Adipocyte (in vitro differentiated cells): ENCODE measurements around the gene ADGRF3.
"Not testable (repeated sequence)": the region's sequence is repeated elsewhere in the genome, so short reads cannot be mapped to it uniquely, and the experiment has no call there.

Source experiments
- DNase-seq: peaks from one replicate; pipeline ENCODE4 v3.0.0-alpha.2; 2015; ENCODE audit warnings: low read depth
- H3K27me3 ChIP-seq: replicated peaks from 2 replicates; pipeline ENCODE4 v1.7.0; 2013; ENCODE audit warnings: mild to moderate bottlenecking, low read length, moderate library complexity; ENCODE audit not compliant: control insufficient read depth, insufficient read depth
- H3K36me3 ChIP-seq: 2 replicates; pipeline ENCODE4 v1.7.0; 2013; ENCODE audit warnings: low read length, mild to moderate bottlenecking, moderate library complexity; ENCODE audit not compliant: control insufficient read depth, insufficient read depth, severe bottlenecking
- H3K4me1 ChIP-seq: 2 replicates; pipeline ENCODE4 v1.7.0; 2013; ENCODE audit warnings: mild to moderate bottlenecking, low read length, moderate library complexity; ENCODE audit not compliant: control insufficient read depth, insufficient read depth
- H3K4me3 ChIP-seq: 2 replicates; pipeline ENCODE4 v1.7.0; 2013; ENCODE audit warnings: mild to moderate bottlenecking, low read length, moderate library complexity
- H3K9ac ChIP-seq: 2 replicates; pipeline ENCODE4 v1.7.0; 2013; ENCODE audit warnings: mild to moderate bottlenecking, low read length, moderate library complexity
- H3K9me3 ChIP-seq: 2 replicates; pipeline ENCODE4 v1.7.0; 2013; ENCODE audit warnings: mild to moderate bottlenecking, low read length, moderate library complexity; ENCODE audit not compliant: control insufficient read depth

The ADGRF3 gene

DNA sequence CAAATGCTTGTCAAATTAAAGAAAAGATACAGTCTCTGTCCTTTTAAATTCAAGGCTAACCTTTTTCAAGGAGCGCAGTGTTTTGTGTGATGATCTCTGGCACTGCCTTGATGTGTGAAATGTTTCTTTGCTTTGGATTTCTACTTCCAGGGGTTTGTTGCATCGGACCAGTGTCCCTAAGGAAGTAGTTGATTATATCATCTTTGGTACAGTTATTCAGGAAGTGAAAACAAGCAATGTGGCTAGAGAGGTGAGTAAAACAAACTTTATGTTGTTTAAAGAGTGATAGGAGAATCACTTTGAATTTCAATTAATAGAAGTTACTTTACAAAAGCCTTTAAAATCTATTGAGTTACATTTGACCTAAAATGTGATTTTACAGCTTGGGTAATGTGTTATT, 73.1 kb downstream of the ADGRF3 start:
- H3K4me1 ChIP-seq: peaks cover 72% of the 10 kb centered on the region
- peak; percentile 70 for DNase-seq
- peak overlapping the region; percentile 56 for H3K4me3 ChIP-seq
- no peaks in the 10 kb centered on the region for H3K27me3 ChIP-seq
- H3K36me3 ChIP-seq: peaks cover 21% of the 10 kb centered on the region
- no peaks in the 10 kb centered on the region for H3K9me3 ChIP-seq
- peak overlapping the region; percentile 76 for H3K9ac ChIP-seq

DNA sequence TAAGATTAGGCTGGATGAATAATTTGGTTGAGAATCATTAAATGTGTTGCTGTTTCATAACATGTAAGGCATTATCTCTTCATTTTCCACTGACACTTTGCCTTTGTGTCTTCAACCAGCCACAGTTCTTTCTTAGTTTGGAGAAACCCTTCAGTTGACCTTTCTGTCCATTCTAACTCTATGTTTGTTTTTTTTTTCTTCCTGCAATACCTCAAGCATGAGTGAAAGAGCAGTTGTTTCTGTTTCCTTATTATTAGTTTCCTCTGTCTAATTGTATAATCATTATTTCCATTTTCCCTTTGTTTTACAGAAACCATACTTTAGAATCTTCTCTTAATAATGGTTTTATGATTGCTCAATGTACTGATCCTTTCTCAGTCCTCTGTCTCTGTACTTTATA, 76.2 kb downstream of the ADGRF3 start:
- Histone ChIP-seq H3K36me3 (peaks cover 7% of the 10 kb centered on the region), H3K9me3 (no peaks in the 10 kb centered on the region), H3K9ac (peak overlapping the region; percentile 11), H3K4me3 (no peak overlapping the region), H3K27me3 (no peaks in the 10 kb centered on the region), H3K4me1 (peaks cover 67% of the 10 kb centered on the region)
- peak; percentile 45 for DNase-seq

DNA sequence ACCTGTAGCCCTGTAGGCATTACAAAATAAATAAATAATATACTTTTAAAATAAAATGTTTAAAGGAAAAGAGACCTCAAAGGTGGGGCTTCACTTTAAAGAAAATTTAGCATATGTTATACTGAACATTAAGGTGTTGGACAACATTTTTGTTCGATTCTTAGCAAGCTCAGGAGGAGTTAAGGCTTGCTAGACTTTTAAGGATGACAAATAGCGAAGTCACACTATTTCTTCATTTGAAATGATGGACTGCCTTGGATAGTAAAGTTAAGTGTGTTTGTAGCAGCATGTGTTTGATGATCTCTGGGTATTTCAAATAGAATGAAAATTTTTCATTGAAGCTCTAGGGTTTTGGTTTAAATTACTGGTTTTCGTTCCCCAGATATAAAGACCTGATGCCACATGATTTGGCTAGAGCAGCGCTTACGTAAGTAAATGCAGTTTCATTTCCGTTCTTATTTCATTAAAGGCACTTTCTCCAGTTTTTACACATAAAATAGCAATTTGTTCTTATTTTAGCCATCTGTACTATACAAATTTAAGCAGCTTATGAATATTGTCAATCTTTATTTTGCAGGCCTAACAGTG, 76.9 kb downstream of the ADGRF3 start:
- Histone ChIP-seq H3K9me3 (no peaks in the 10 kb centered on the region), H3K36me3 (peaks cover 14% of the 10 kb centered on the region), H3K4me1 (peaks cover 59% of the 10 kb centered on the region), H3K4me3 (no peak overlapping the region), H3K27me3 (no peaks in the 10 kb centered on the region), H3K9ac (peak overlapping the region; percentile 11)
- no peak for DNase-seq

- H3K9ac ChIP-seq, H3K27me3 ChIP-seq, H3K4me3 ChIP-seq, DNase-seq, H3K9me3 ChIP-seq: not testable (repeated sequence)
- peaks cover 23% of the 10 kb centered on the region for H3K36me3 ChIP-seq
- H3K4me1 ChIP-seq: peaks cover 51% of the 10 kb centered on the region
Observed at GRCh38 chr2:26268670-26269385, 77.8 kb downstream of the ADGRF3 start.

- Histone ChIP-seq H3K4me3 (no peak overlapping the region), H3K9ac (no peak overlapping the region), H3K36me3 (peaks cover 29% of the 10 kb centered on the region), H3K27me3 (no peaks in the 10 kb centered on the region), H3K4me1 (peaks cover 45% of the 10 kb centered on the region), H3K9me3 (no peaks in the 10 kb centered on the region)
- DNase-seq: peak; percentile 50
Observed at GRCh38 chr2:26268213-26268612, 78.4 kb downstream of the ADGRF3 start.

DNA sequence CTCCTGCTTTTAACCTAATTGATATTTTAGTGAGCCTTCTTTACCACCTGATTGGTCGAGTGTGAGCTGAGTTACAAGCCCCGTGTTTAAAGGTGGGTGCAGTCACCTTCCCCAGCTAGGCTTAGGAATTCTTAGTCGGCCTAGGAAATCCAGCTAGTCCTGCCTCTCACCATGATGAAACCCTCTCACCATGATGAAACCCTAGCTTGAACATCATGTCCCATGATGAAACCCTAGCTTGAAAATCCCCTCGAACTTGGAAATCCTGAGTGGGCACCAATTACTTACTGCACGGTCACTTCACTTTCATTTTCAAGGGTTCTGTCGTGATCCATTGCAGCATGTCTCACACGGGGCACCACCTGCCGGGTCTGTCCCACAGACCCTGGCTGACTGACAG, 87.8 kb downstream of the ADGRF3 start:
- not testable (repeated sequence) for H3K27me3 ChIP-seq, H3K4me3 ChIP-seq, DNase-seq, H3K9ac ChIP-seq, H3K9me3 ChIP-seq
- Histone ChIP-seq H3K4me1 (peaks cover 34% of the 10 kb centered on the region), H3K36me3 (peaks cover 82% of the 10 kb centered on the region)
